GM19351 (cell line): ENCODE results near the gene RELL1.

Source experiments
- ATAC-seq: cut with Tn5 transposase; IDR thresholded peaks from one replicate; pipeline ENCODE4 v1.9.1; 2021; ENCODE audit warnings: mild to moderate bottlenecking, moderate library complexity; ENCODE audit not compliant: unreplicated experiment

RELL1 gene

DNA sequence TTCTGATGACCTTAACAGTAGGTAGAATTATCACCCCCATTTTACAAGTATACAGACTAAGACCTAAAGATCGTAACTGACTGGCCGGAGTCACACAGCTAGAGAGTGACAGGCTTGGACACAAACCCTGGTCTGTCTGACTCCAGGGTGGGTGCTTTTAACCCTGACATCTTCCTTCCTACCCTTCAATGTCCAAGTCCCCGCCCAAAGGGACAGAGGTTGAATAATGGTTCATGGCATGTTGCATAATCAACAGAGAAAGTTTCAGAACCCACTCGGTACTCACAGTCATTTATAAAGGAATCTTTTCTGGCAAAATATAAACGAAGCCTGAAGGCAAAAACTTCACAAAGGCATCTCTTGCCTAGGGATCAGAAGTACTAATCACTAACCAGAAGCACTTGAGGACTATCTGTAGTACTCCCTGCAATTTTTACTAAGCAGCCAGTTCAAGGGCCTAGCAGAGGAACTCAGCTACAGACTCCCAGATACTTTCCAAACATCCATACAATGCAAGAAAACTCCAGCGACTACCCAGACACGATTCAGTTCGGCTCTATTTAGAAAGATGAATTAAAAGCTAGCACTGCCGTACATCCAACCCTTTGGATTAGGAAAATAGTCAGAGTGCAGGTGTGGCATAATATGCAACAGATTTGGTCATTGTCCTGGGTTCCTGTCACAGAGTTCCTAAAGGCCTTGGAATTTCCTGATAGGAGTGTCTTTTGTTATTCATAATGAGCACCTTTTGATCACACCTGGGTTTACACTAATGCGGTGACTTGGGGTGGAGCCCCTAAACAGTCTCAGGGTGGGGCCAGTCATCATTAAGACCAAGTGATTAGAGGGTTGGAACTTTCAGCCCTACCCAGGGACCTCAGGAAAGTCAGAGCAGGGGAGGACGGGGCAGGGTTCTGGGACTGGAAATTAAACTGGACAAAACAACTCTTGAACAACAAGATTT, 44.0 kb downstream of the RELL1 start:
- ATAC-seq, result no peak

GRCh38 chr4:37641352-37641751, 44.8 kb downstream of the RELL1 start:
- ATAC-seq, result no peak

DNA sequence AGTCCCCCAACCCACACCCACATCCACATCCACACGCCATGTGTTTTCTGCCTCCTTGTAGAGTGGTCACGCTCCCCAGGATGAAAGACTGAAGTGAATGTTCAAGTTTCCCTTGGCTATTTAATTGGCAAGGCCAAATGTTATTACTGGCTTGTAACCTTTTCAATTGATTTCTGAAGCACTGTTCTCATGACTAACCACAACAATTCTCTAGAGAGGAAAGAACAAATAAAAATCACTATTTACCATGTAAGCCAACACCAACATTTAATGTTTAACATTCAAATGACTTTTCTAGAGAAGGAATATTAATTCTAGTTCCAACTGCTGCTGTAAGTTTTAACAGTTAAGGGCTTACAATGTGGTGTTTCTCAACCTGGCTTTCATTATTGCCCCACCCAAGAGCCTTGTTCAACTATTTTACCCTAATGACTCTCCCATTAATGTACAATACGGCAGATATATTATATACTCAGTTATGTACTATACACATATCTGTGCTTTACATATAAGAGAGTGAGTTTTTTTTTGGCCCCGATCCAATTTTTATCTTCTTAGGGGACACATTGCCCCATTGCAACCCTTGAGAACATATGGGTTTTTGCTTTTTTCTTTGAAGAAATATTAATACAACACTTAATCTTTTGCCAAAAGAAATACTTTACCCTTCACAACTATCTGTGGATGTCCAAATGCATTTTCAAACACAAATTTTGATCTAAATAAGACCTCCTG, 46.5 kb downstream of the RELL1 start:
- ATAC-seq, result no peak

DNA sequence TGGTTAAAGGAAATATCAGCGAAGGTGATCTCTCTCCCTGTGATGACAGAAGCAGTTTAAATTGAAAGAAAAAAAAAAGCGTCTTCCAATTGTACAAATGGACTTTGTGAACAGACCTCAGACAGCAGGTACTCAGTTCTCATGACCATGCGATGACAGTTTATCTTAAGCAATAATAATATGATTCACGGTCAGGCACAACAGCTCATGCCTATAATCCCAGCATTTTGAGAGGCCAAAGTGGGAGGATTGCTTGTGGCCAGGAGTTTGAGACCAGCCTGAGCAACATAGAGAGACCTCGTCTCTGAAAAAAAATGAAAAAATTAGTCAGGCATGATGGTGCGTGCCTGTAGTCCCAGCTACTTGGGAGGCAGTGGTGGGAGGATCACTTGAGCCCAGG, 51.0 kb downstream of the RELL1 start:
- ATAC-seq, result no peak

GRCh38 chr4:37634180-37634579, 52.0 kb downstream of the RELL1 start:
- peak; percentile 62 for ATAC-seq

DNA sequence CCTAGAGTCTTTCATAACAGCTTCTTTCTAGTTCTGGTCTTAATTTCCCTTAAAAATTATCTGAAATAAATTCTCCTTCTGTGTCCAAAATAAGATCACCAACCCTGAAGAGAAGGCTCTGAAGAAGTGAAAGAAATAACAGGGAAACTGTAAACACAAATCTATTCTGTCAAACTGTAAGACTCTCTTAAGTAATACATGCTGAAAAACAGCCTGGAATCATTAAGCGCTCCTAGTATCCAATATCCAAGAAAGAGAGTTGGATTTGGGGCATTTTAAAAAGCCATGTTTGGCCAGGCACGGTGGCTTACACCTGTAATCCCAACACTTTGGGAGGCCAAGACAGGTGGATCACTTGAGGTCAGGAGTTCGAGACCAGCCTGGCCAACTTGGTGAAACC, 53.3 kb downstream of the RELL1 start:
- no peak for ATAC-seq

DNA sequence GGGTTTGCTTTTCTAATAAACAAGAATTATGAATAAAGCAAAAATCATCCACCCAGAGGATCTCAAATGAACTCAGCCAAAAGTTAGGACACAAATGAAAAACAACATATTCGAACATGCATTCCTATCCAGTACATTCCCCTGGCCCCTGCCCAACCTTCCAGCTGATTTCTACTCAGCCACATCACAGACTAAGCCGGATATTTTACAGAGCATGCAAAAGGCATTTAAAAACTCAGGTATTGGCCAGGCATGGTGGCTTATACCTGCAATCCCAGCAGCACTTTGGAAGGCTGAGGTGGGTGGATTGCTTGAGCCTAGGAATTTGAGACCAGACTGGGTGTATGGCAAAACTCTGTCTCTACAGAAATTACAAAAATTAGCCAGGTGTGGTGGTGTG, 54.6 kb downstream of the RELL1 start:
- ATAC-seq, result no peak

GRCh38 chr4:37629713-37630112, 56.5 kb downstream of the RELL1 start:
- no peak for ATAC-seq

- no peak for ATAC-seq
These were observed 57.1 kb downstream of the RELL1 start for GRCh38 chr4:37628977-37629609.

DNA sequence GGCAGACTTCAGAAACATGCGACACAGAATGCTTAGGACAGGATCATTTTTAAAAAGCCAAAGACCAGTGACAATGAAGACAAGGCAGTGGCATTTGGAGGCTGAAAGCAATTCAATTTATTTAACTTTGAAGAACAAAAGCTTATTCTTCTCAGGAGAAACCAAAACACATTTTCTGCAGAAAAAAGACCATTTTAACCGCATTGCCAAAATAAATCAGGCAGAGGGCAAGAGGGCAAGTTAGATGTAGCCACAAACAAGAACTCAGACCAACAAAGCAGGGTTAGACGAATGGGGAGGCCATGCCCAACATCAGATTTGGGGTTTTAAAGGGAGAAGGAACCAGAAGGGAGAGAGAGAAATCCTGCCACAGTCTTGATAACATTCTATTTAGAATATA, 58.9 kb downstream of the RELL1 start:
- no peak for ATAC-seq

DNA sequence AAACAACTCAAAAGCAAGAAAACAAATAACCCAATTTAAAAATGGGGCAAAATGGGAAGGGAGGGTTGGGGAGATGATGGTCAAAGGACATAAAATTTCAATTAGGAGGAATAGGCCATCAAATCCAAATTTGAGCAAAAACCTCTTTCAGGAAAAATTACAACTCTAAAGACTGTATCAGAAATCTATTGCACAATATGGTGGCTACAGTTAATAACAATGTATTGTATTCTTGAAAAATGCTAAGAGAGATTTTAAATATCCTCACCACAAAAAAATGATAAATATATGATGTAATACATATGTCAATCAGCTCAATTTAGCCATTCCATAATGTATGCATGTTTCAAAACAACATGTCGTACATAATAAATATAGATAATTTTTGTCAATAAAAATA, 60.7 kb downstream of the RELL1 start:
- ATAC-seq, result no peak

GRCh38 chr4:37623940-37624339, 62.2 kb downstream of the RELL1 start:
- no peak for ATAC-seq

- ATAC-seq, result no peak
These were observed 63.1 kb downstream of the RELL1 start for GRCh38 chr4:37623125-37623524.

GRCh38 chr4:37620176-37620575, 66.0 kb downstream of the RELL1 start:
- no peak for ATAC-seq

- no peak for ATAC-seq
These were observed 70.5 kb downstream of the RELL1 start for GRCh38 chr4:37615720-37616063.

DNA sequence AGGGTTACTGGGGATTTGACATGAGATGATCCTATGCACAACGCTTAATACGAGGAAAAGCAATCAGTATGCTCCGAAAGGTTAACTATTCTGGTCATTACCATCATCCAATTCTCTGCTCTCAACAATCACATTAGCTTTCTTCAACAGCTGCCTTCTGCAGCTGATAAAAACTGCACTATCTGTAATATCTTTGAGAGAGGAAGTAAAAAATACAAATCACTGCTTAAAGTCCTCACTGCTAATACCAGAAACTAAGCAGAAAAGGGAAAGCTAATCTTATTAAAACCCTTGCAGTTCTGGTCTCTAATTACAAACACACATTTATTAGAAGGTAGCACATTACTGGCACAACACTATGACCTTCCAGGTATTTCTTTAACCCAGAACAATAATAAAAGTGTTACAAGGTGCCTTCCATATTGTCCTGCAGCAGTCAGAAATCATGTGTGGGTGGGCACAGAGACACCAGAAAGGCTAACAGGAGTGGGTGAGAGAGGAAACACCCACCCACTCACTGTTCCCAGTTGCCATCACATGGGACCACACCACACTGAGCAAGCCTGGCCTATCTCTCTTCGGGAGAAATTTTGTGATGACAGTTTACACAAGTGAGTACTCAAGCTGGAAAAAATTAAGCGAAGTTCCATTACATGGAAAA, 71.0 kb downstream of the RELL1 start:
- ATAC-seq, result peak; percentile 67

DNA sequence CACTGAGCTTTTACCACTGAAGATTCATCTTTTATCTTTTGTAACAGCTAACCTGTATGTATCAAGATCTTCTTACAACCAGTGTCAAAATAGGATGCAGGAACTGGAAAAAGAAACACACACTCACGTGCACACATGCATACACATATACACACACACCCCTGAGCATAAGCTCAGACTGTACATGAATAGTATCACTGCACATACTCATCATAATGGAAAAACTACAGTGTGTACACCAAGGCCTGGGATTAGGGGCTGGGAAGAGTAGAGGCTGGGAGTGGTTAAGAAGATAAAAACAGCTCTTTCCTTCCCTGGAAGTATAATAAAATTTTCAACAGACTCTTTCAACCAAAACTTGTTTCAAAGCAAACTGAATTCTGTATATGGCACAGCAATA, 73.4 kb downstream of the RELL1 start:
- ATAC-seq, result no peak

DNA sequence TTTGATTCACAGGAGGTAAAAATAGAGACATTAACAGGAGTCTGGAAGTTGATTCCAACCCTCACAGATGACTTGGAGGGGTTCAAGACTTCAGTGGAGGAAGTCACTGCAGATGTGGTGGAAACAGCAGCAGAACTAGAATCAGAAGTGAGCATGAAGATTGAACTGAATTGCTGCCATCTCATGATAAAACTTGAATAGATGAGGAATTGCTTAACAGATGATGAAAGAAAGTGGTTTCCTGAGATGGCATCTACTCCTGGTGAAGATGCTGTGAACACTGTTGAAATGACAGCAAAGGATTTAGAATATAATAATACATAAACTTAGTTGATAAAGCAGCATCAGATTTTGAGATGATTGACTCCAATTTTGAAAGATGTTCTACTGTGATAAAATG, 76.5 kb downstream of the RELL1 start:
- ATAC-seq, result no peak

- no peak for ATAC-seq
These were observed 79.2 kb downstream of the RELL1 start for GRCh38 chr4:37607018-37607417.

GRCh38 chr4:37605843-37606565, 80.2 kb downstream of the RELL1 start:
- no peak for ATAC-seq

DNA sequence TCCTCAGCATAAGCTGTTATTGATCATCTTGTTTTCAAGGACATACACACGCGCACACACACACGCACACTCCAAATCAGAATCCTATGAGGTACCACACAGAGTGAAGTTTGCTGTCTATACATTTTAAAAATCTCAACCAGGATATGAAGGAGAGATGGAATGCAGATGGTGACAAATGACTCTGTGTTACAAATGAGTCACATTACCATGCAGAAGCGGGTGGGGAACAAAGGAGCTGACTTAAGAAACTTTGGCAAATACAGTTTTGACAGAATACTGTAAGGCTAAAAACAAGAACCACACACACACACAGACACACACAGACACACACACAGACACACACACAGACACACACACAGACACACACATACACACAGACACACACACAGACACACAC, 81.7 kb downstream of the RELL1 start:
- ATAC-seq, result no peak
